HepG2 (cell line): ENCODE results near the gene TMEM187. TPM values are rescaled to one million over a fixed set of nuclear protein-coding genes. Genes with fewer than 3 reads are reported as not detected.
A peak's percentile ranks its signal among the peaks of the same experiment; 100 is the strongest.

Experiments used
- CBFB ChIP-seq: sonication (generic); formaldehyde crosslinking; IDR thresholded peaks from 2 replicates; pipeline ENCODE4 v1.4.0; 2020; ENCODE audit warnings: missing genetic modification reagents
- EEA1 ChIP-seq: sonication (generic); formaldehyde crosslinking; IDR thresholded peaks from 2 replicates; pipeline ENCODE4 v1.5.1; 2020; ENCODE audit warnings: mild to moderate bottlenecking, missing genetic modification reagents, borderline replicate concordance
- ELF1 ChIP-seq: sonication (generic); formaldehyde crosslinking; IDR thresholded peaks from 2 replicates; pipeline ENCODE4 v1.4.0; 2020; ENCODE audit warnings: missing genetic modification reagents
- GTF2F1 ChIP-seq: fragments of 150-350 bp; IDR thresholded peaks from 2 replicates; pipeline ENCODE4 v1.6.1; 2014; ENCODE audit warnings: low read length
- HOXA3 ChIP-seq: sonication (generic); formaldehyde crosslinking; IDR thresholded peaks from 2 replicates; pipeline ENCODE4 v1.5.0; 2020; ENCODE audit warnings: missing genetic modification reagents
- KDM3A ChIP-seq: IDR thresholded peaks from 2 replicates; pipeline ENCODE4 v1.6.1; 2018; ENCODE audit warnings: low read depth, missing compliant biosample characterization
- MED8 ChIP-seq: sonication (generic); formaldehyde crosslinking; IDR thresholded peaks from 2 replicates; pipeline ENCODE4 v1.8.1; 2023; ENCODE audit warnings: mild to moderate bottlenecking, missing genetic modification reagents; ENCODE audit not compliant: insufficient replicate concordance
- MEIS2 ChIP-seq: sonication (generic); formaldehyde crosslinking; IDR thresholded peaks from 2 replicates; pipeline ENCODE4 v1.9.0; 2021; ENCODE audit warnings: mild to moderate bottlenecking, missing genetic modification reagents
- MIXL1 ChIP-seq: IDR thresholded peaks from 2 replicates; pipeline ENCODE4 v1.6.1; 2016
- MLXIP ChIP-seq: sonication (generic); formaldehyde crosslinking; IDR thresholded peaks from 2 replicates; pipeline ENCODE4 v1.9.0; 2021; ENCODE audit warnings: missing genetic modification reagents, borderline replicate concordance
- MYNN ChIP-seq: sonication (generic); formaldehyde crosslinking; IDR thresholded peaks from 2 replicates; pipeline ENCODE4 v1.4.0; 2020; ENCODE audit warnings: mild to moderate bottlenecking, low read depth, missing genetic modification reagents
- NCOA2 ChIP-seq: sonication (generic); formaldehyde crosslinking; IDR thresholded peaks from 2 replicates; pipeline ENCODE4 v1.8.0; 2022; ENCODE audit warnings: inconsistent platforms
- NFYB ChIP-seq: sonication (generic); formaldehyde crosslinking; IDR thresholded peaks from 2 replicates; pipeline ENCODE4 v1.4.0; 2020; ENCODE audit warnings: missing genetic modification reagents
- NR2F6 ChIP-seq, 2 experiments: IDR thresholded peaks; 2 replicates each; pipeline ENCODE4 v1.6.1; 2016; ENCODE audit warnings: antibody characterized with exemption in 1 of 2, mild to moderate bottlenecking in 1 of 2
- NRL ChIP-seq: sonication (generic); formaldehyde crosslinking; IDR thresholded peaks from 2 replicates; pipeline ENCODE4 v1.5.0; 2020; ENCODE audit warnings: missing genetic modification reagents, mild to moderate bottlenecking, moderate library complexity, borderline replicate concordance
- RFX3 ChIP-seq: IDR thresholded peaks from 2 replicates; pipeline ENCODE4 v1.6.1; 2016; ENCODE audit warnings: missing biosample characterization, missing genetic modification reagents
- SMAD9 ChIP-seq: sonication (generic); formaldehyde crosslinking; IDR thresholded peaks from 2 replicates; pipeline ENCODE4 v1.5.1; 2020; ENCODE audit warnings: mild to moderate bottlenecking, missing genetic modification reagents
- THRA ChIP-seq: sonication (generic); formaldehyde crosslinking; IDR thresholded peaks from 2 replicates; pipeline ENCODE4 v1.4.0; 2020; ENCODE audit warnings: missing genetic modification reagents, borderline replicate concordance
- XRCC5 ChIP-seq: fragments of 200-400 bp; formaldehyde crosslinking; optimal IDR thresholded peaks from 2 replicates; pipeline ENCODE3; 2017; ENCODE audit warnings: mild to moderate bottlenecking, low read length
- ZFP91 ChIP-seq: sonication (generic); formaldehyde crosslinking; IDR thresholded peaks from 2 replicates; pipeline ENCODE4 v1.9.0; 2022; ENCODE audit warnings: missing genetic modification reagents, mild to moderate bottlenecking, borderline replicate concordance
- ZNF124 ChIP-seq: sonication (generic); formaldehyde crosslinking; IDR thresholded peaks from 2 replicates; pipeline ENCODE4 v1.4.0; 2020; ENCODE audit warnings: missing genetic modification reagents
- ZNF136 ChIP-seq: sonication (generic); formaldehyde crosslinking; IDR thresholded peaks from 2 replicates; pipeline ENCODE4 v1.8.1; 2022; ENCODE audit warnings: low read depth, mild to moderate bottlenecking, moderate library complexity, missing genetic modification reagents
- ZNF382 ChIP-seq: sonication (generic); formaldehyde crosslinking; IDR thresholded peaks from 2 replicates; pipeline ENCODE4 v1.5.0; 2020; ENCODE audit warnings: missing genetic modification reagents, mild to moderate bottlenecking, borderline replicate concordance
- ZNF552 ChIP-seq: sonication (generic); formaldehyde crosslinking; IDR thresholded peaks from 2 replicates; pipeline ENCODE4 v1.9.0; 2022; ENCODE audit warnings: missing genetic modification reagents, mild to moderate bottlenecking, borderline replicate concordance
- ZNF580 ChIP-seq: IDR thresholded peaks from 2 replicates; pipeline ENCODE4 v1.6.1; 2016; ENCODE audit warnings: low read depth, borderline replicate concordance
- ZNF616 ChIP-seq: sonication (generic); formaldehyde crosslinking; IDR thresholded peaks from 2 replicates; pipeline ENCODE4 v1.5.0; 2020; ENCODE audit warnings: low read depth, mild to moderate bottlenecking, missing genetic modification reagents
- polyA plus RNA-seq, 8 experiments: library from polyadenylated mRNA; depleted of rRNA in 3 of 8; stranded (reverse) in 7 of 8; unstranded in 1 of 8; fragments of >200 nt; fragmentation: Illumina TruSeq in 4 of 8; extraction: Trizol in 4 of 8; gene quantifications; 2 replicates each; pipeline versions ENCODE4 v1.2.1 to v1.2.3, GENCODE V29; 2011 to 2016; ENCODE audit warnings: low read depth in 4 of 8, missing spikeins in 1 of 8, mixed read lengths in 1 of 8; ENCODE audit not compliant: insufficient read depth in 1 of 8
- total RNA-seq, 5 experiments: library from RNA; depleted of rRNA; stranded (reverse); fragments of >200 nt; fragmentation: Illumina TruSeq; extraction: Trizol; gene quantifications; 2 replicates each; pipeline ENCODE4 v1.2.3, GENCODE V29; 2016; ENCODE audit warnings: low read depth in 1 of 5

TMEM187 gene
- total and polyA plus RNA-seq, 2 of the 13 experiments (the other 11 are each of a cell fraction or from before 2014, with no cell fraction given): 2.2 to 6.2 TPM

- TF ChIP-seq RFX3 (CRISPR knock-in tag) (no peak), MIXL1 (CRISPR knock-in tag) (no peak), XRCC5 (peak; percentile 88), HOXA3 (CRISPR knock-in tag) (peak; percentile 37; the same call in 1 of the 2 replicates), GTF2F1 (no peak), ZNF616 (CRISPR knock-in tag) (no peak), MED8 (CRISPR knock-in tag) (no peak), ZNF136 (CRISPR knock-in tag) (no peak), NCOA2 (CRISPR knock-in tag) (no peak; the same call in 1 of the 2 replicates), EEA1 (CRISPR knock-in tag) (no peak), MEIS2 (CRISPR knock-in tag) (no peak; the same call in 1 of the 2 replicates), NR2F6 (IDR thresholded peaks at IDR 0.05) (peak; percentile 27; the same call in 1 of the 2 replicates), NR2F6 (CRISPR knock-in tag; IDR thresholded peaks at IDR 0.05) (peak; percentile 41; the same call in 1 of the 2 replicates), NRL (CRISPR knock-in tag) (no peak), ZNF552 (no peak), ZNF124 (CRISPR knock-in tag) (no peak), ZNF382 (no peak), MYNN (CRISPR knock-in tag) (no peak), KDM3A (CRISPR knock-in tag) (no peak), ZFP91 (0 out of 2 replicates have a peak, but pooled peaks have one; percentile 11), SMAD9 (CRISPR knock-in tag) (no peak), CBFB (CRISPR knock-in tag) (no peak), THRA (CRISPR knock-in tag) (no peak), MLXIP (no peak), ZNF580 (CRISPR knock-in tag) (no peak), NFYB (CRISPR knock-in tag) (no peak), ELF1 (CRISPR knock-in tag) (peak; percentile 55)
These were observed 25.4 kb upstream of the TMEM187 start (continued) for GRCh38 chrX:153947009-153947769.
